DOHH2 (cell line): ENCODE results near the gene MLC1.

Experiments
- EZH2phosphoT487 ChIP-seq: fragments of 200-600 bp; sonication (generic); IDR thresholded peaks from 2 replicates; pipeline ENCODE4 v1.6.1; 2017; ENCODE audit warnings: borderline replicate concordance, mild to moderate bottlenecking, antibody characterized with exemption, low read length, moderate library complexity, mixed read lengths
- TF ChIP-seq, protein P1 (sequence below): fragments of 200-600 bp; sonication (generic); IDR thresholded peaks from one replicate; pipeline ENCODE4 v1.5.1; 2014; ENCODE audit warnings: antibody characterized with exemption, mild to moderate bottlenecking, low read depth, low read length; ENCODE audit not compliant: poor library complexity, severe bottlenecking

DNA sequence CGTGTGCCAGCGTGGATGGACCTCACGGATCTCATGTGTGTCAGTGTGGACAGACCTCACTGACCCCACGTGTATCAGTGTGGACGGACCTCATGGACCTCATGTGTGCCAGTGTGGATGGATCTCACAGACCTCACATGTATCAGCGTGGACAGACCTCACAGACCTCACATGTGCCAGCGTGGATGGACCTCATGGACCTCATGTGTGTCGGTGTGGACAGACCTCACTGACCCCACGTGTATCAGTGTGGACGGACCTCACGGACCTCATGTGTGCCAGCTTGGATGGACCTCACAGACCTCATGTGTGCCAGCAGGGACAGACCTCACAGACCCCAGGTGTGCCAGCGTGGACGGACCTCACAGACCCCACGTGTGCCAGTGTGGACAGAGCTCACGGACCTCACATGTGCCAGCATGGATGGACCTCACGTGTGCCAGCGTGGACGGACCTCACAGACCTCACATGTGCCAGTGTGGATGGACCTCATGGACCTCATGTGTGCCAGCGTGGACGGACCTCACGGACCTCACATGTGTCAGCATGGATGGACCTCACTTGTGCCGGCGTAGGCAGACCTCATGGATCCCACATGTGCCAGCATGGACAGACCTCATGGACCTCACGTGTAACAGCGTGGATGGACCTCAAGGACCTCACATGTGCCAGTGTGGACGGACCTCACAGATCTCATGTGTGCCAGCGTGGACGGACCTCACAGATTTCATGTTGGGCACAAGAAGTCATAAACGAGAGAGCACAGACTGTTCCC is 45.4 kb downstream of the MLC1 start:
- TF ChIP-seq, protein P1, sequence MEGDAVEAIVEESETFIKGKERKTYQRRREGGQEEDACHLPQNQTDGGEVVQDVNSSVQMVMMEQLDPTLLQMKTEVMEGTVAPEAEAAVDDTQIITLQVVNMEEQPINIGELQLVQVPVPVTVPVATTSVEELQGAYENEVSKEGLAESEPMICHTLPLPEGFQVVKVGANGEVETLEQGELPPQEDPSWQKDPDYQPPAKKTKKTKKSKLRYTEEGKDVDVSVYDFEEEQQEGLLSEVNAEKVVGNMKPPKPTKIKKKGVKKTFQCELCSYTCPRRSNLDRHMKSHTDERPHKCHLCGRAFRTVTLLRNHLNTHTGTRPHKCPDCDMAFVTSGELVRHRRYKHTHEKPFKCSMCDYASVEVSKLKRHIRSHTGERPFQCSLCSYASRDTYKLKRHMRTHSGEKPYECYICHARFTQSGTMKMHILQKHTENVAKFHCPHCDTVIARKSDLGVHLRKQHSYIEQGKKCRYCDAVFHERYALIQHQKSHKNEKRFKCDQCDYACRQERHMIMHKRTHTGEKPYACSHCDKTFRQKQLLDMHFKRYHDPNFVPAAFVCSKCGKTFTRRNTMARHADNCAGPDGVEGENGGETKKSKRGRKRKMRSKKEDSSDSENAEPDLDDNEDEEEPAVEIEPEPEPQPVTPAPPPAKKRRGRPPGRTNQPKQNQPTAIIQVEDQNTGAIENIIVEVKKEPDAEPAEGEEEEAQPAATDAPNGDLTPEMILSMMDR = no peak
- no peak for TF ChIP-seq EZH2phosphoT487
